CD4-positive, alpha-beta T cell treated with Interleukin-21 for 1 hour (primary cell): Measurements from ENCODE around the gene SERPINH1.

Source experiments
- DNase-seq: peaks from one replicate; pipeline ENCODE4 v3.0.0-alpha.2; 2020

SERPINH1 gene

GRCh38 chr11:75533896-75534258 lies 28.2 kb upstream of the SERPINH1 start:
- no peak for DNase-seq

GRCh38 chr11:75534259-75535069 lies 27.6 kb upstream of the SERPINH1 start:
- no peak for DNase-seq

GRCh38 chr11:75535071-75535470 lies 27.0 kb upstream of the SERPINH1 start:
- no peak for DNase-seq

GRCh38 chr11:75536786-75537641 lies 25.0 kb upstream of the SERPINH1 start:
- peak; percentile 50 for DNase-seq

- no peak for DNase-seq
These were observed 24.3 kb upstream of the SERPINH1 start for GRCh38 chr11:75537740-75538139.

GRCh38 chr11:75538150-75538942 lies 23.7 kb upstream of the SERPINH1 start:
- no peak for DNase-seq

GRCh38 chr11:75539459-75540334 lies 22.4 kb upstream of the SERPINH1 start:
- no peak for DNase-seq

- no peak for DNase-seq
These were observed 20.6 kb upstream of the SERPINH1 start for GRCh38 chr11:75541193-75542087.

GRCh38 chr11:75542088-75542438 lies 20.0 kb upstream of the SERPINH1 start:
- no peak for DNase-seq

- DNase-seq: no peak
These were observed 18.2 kb upstream of the SERPINH1 start for GRCh38 chr11:75543806-75544205.

GRCh38 chr11:75547177-75547576 lies 14.9 kb upstream of the SERPINH1 start:
- DNase-seq: no peak

GRCh38 chr11:75547617-75548058 lies 14.4 kb upstream of the SERPINH1 start:
- DNase-seq: peak; percentile 31

- DNase-seq: no peak
These were observed 13.3 kb upstream of the SERPINH1 start for GRCh38 chr11:75548595-75549272.

- DNase-seq: no peak
These were observed 12.6 kb upstream of the SERPINH1 start for GRCh38 chr11:75549370-75549958.

GRCh38 chr11:75553182-75553581 lies 8.9 kb upstream of the SERPINH1 start:
- no peak for DNase-seq

- DNase-seq: no peak
These were observed 8.2 kb upstream of the SERPINH1 start for GRCh38 chr11:75553889-75554257.

GRCh38 chr11:75554258-75555022 lies 7.6 kb upstream of the SERPINH1 start:
- DNase-seq: no peak

GRCh38 chr11:75555079-75555811 lies 6.8 kb upstream of the SERPINH1 start:
- no peak for DNase-seq

GRCh38 chr11:75556275-75556674 lies 5.8 kb upstream of the SERPINH1 start:
- DNase-seq: no peak
